Dedifferentiated amniotic fluid mesenchymal stem cell (primary cell): ENCODE measurements around the gene TMEM272.
"Not testable (repeated sequence)": the region's sequence is repeated elsewhere in the genome, so short reads cannot be mapped to it uniquely, and the experiment has no call there.

ENCODE experiments used
- DNase-seq: peaks from one replicate; pipeline ENCODE4 v3.0.0-alpha.2; 2016; ENCODE audit errors: extremely low spot score

The TMEM272 gene

GRCh38 chr13:51824712-51825111, 20.3 kb downstream of the TMEM272 start:
- DNase-seq: not testable (repeated sequence)

- no peak for DNase-seq
These were observed 21.1 kb downstream of the TMEM272 start for GRCh38 chr13:51823863-51824262.

- no peak for DNase-seq
These were observed 21.6 kb downstream of the TMEM272 start for GRCh38 chr13:51823359-51823758.

DNA sequence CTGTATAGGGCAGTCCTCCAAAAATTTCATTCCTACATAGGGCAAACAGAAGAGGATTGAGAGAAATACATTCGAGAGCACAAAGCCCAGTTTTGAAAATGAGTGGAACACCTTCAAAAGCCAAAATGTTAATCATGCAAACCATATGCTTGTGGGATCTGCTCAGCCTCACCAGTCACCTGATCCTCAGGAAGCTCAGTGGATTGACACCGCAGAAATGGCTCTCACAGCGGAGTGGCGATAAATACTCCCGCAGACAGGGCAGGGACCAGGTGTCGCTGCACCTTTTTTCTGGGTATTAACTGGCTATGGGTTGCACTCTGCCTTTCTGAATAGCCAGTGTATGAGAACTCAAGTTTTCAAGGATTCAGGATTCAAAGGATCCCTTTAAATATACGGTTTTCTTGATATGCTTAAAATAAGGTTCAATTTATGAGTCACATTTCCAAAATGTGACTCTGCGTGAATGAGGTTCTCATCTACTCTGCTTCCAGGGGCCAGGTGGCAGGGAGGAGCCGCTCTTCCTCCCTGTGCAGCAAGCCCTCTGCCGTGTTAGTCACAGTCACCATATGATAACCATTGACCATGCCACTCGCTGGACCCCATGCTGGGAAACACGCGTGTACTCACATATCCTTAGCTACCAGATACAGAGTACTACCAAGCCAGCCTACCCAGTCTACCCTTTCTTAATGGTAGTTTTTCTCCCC, 22.7 kb downstream of the TMEM272 start:
- DNase-seq: no peak

GRCh38 chr13:51821606-51822005, 23.4 kb downstream of the TMEM272 start:
- DNase-seq: no peak

DNA sequence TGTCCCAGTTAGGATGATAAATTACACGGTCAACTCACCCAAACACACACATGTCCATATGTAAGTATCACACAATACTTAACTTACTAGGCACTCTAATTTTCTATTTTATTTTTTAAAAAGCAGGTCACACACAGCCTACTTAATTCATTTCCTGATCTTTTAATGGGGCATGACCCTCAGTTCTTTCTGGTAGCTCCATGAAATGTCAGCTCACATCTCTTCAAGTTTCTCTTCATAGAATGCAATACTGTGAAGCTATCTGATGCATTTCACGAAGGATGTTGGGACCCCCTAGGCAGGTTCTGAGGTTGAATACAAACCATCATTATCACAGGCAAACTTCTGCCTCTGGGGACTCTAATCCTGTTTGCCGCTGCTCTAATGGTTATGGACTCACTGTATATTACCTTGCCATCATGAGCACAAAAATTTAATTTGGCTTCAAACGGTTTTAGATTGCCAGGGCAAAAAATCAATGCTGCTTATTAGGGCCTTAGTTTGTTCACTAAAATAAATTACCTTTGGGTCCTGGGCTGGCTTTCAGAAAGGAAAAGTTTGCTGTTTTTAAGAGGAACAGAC, 24.9 kb downstream of the TMEM272 start:
- no peak for DNase-seq

DNA sequence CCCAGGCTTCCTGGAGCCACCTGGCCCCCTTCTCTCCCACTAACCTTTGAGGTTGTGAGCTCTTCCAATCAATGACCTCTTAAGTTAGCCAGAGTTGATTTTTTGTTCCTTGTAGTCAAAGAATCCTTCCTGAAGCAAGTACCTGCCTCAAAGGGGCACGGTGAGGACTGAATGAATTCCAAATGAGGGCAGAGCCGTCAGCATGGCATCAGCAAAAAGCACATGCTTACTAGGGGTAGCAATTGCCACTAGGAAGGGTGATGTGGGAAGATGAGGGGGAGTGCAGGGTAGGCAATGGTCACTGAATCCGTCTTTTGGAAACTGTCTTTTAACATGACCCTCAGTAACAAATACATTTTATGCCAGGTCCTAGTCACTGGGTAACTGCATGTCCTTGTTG, 25.4 kb downstream of the TMEM272 start:
- no peak for DNase-seq

DNA sequence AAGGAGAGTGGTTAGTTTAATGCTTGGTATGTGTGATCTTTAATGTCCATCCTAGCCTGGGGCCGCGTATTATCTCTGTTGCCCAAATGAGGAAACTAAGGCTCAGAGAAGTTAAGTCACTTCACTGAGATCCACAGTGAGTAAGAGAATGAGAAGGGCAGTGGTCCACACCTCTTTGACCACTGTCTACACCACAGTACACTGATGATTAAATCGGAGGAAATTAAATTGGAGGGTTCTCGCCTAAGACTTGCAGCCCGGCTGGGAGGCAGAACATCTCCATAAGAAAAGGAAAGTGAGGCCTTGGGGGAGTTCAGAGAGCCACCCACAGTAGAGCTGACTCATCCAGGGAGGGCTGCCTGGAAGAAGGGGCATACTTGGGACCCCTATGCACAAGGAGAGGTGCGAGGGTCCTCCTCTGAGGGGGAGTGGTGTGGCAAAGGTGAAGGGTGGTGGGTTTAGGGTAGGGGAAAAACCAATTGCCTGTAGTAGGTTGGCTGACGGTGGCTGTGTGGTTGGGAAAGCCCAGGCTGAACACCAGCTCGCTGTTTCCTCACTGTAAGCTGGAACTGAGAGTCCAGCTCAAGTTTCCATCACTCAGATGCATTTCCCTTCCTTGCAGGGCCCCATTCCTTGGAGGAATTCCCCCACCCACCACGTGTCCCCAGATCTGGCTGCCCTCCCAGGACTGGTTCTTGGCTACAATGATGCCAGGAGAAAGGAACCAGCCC, 26.0 kb downstream of the TMEM272 start:
- peak; percentile 81 for DNase-seq

DNA sequence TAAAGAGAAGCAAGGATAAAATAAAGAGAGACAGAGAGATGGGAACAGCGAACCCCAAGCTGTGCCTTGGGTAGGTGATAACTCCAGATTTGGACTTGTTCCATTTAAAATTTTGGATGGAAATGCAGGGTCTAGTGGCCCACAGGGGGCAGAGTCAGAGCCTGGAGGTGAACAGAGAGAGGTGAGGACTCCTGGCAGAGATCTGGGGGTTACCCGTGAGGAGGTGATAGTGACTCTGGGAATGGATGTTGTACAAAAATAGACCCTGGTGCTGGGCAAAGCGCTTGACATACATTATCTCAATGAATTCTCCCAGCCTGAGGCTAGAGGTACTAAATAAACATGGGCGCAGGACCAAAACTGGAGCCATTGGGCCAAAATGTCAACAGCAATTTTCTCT, 26.7 kb downstream of the TMEM272 start:
- no peak for DNase-seq

DNA sequence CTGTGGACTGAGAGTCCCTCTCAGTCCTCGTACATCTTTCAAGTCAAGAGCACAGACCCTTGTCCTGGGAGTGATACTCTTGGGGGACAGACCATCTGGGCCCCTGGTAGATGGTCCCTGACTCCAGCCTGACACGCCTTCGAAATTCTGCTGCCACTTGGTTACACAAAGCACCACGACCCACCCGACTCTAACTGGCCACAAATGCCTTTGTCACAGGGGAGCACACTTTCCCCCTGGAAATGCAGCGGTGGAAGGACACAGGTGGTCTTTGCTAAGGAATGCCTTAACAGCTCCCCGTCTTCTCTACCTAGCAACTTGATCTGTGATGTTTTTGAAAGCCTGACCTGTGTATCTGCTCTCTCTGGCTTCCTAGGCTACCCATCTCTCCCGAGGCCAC, 27.3 kb downstream of the TMEM272 start:
- DNase-seq: no peak

DNA sequence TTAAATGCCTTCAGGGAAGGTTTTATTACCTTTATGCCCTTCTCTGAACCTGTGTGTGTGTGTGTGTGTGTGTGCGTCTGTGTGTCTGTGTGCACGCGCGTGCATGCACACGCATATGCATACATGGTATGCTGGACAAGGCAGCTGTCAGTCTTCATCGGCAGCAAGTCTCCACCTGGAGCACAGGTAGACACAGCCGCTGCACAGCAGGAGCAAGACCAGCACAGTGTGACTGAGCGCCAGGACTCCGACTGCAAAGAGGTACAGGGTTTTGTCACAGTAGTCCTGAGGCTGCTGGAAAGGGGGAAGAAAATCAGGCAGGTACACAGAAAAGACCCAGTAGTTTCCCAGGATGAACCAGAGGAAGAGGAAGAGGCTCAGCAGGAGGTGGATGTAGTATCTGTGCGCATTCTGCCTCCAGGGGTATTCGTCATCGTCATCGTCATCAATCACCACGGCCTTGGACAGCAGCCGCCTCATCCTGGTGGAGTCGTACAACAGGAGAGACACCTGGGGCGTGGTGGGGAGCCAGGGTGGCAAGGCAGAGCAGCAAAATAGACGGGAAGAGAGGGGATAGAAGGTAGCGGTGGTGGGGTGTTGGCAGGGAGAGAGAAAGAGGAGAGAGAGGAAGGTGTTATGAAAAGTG, 28.2 kb downstream of the TMEM272 start:
- DNase-seq: no peak

- DNase-seq: no peak
These were observed 29.1 kb downstream of the TMEM272 start for GRCh38 chr13:51815848-51816247.

DNA sequence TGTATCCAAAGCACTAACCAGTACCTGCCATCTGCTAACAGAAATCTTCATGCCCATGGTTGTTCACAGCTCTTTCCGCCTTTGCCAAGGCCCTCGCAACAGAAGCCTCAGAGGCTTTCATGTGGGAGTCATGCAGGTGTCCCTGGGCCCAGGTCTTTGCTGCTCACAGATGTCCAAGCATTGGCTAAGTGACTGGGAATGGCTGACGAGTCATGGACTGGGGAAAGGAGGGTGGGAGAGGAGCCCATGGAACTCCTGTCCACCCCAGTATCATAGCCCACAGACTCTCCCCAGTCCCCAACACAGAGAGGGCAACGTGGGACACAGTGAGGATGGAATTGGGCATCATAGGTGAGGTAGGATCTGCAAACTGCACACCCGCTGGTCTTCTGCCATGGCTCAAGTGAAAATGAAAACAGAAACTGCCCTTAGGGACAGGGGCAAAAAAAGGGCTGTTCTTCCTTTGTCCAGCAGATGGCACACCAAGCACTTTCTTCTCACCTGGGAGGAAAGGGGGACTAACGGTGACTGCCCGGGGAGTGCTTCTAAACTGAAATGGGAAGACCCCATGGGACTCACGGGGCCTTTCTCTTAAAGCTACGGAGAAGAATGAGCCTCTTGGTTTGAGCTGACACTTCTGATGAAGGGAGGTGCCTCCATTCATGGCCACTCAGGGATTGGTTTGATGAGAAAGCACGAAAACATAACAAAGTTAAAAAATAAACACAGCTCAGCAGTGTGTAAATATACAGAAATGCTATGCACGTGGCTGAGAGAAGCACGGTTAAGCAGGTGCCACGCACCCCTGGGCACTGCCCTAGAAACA, 29.9 kb downstream of the TMEM272 start:
- DNase-seq: peak; percentile 50

DNA sequence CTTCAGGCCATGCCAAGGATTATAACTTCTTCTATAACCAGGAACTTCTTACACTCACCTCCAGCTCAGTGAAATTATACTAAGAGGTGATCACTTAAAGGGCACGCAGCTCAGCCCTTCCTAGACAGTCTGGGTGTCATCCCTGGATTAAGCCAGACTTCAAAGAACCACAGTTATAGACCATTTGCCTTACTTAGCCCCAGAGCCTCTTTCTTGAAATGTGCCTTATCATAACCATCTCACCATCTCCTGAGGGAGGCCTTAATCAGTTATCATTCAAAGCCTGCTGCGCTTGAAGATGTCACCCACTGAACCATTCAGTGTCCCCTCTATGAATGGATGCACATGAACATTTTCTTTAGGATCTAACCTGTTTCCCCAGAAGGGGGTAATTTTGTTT, 30.9 kb downstream of the TMEM272 start:
- no peak for DNase-seq

GRCh38 chr13:51811920-51812451, 33.0 kb downstream of the TMEM272 start:
- DNase-seq: no peak

DNA sequence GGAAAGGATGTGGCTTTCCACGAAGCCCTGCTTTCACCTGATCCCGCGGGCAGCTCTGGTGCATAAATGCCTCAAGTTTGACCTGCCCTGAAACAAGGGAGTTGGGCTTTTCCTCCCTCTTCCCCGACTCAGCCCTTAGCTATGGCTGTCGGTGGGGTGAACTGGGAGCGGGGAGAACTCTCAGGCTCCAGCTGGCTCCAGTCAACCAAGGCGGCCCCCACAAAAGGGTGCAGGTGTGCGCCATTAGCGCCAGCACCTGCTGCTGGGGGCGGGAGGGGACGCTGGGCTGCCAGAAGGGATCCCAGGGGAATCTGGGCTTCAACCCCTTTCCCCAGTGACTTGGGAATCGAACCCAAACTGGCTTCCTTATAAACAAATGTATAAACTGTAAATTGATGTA, 33.9 kb downstream of the TMEM272 start:
- DNase-seq: no peak

GRCh38 chr13:51808811-51809210, 36.2 kb downstream of the TMEM272 start:
- DNase-seq: no peak

DNA sequence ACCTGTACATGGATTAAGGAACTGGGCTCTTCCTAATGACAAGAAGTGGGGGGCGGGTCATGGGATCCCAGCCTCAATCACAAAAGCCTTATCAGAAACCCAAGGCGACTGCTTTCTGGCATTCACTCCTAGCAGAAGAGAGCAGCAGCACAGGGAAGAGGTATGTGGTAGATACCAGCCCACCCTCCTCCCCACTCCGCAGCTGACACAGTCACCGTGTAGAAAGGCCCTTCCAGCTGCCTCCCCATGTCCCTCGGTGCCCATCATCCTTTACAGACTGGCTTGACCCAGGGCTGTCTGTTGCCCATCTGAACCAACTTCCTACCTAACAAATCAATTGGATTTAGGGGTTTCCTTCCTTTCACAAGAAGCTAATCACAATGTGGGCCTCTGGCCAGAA, 37.9 kb downstream of the TMEM272 start:
- no peak for DNase-seq

DNA sequence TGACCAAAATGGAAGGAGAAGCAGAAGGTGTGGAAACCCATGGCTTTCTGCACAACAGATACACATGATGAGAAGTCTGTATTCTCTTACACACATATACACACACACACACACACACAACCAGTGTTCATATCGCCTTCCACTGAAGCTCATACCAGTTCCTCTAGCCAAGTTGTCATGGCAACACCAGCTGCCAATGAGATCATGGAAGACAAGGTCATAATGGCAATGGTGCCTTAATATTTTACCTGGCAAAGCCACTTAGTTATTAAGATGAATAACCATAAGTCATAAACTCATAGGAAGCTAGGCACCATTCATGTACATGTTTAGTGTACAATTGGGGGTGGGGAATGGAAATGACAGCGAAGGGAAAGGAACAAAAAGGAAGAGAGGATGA, 38.4 kb downstream of the TMEM272 start:
- no peak for DNase-seq

DNA sequence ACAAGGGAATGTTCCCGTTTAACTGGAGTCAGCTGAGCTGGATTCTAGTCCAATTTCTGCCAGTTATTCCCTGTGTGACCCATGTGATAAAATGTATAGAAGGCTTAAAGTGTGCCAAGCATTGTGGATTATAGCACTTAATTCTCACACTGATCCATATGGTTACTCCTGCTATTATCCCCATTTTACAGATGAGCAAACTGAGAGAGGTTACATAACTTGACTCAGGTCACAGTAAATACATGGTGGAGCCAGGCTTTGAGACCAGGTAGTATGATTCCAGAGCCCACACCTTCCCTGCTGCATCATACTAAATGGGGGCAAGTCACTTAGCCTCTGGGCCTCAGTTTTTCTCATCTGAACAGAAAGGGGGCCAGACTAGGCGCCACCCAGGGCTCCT, 39.1 kb downstream of the TMEM272 start:
- no peak for DNase-seq

GRCh38 chr13:51805313-51805712, 39.7 kb downstream of the TMEM272 start:
- no peak for DNase-seq
